Measurements from ENCODE around the gene SLC38A10.

Gene SLC38A10

GRCh38 chr17:81206166-81206565 lies 88.9 kb downstream of the SLC38A10 start:
- no peak overlapping the region for H3K4me3 Mint-ChIP-seq
- no peaks in the 10 kb centered on the region for H3K27me3 Mint-ChIP-seq
- H3K36me3 Mint-ChIP-seq (ENCODE audit: low read depth), result no peaks in the 10 kb centered on the region
- no peak overlapping the region for H3K27ac Mint-ChIP-seq
- H3K9me3 Mint-ChIP-seq, result no peaks in the 10 kb centered on the region
- no peaks in the 10 kb centered on the region for H3K4me1 Mint-ChIP-seq (ENCODE audit: low read depth)

GRCh38 chr17:81204578-81204977 lies 90.5 kb downstream of the SLC38A10 start:
- H3K4me3 Mint-ChIP-seq, result no peak overlapping the region
- no peaks in the 10 kb centered on the region for H3K36me3 Mint-ChIP-seq (ENCODE audit: low read depth)
- no peaks in the 10 kb centered on the region for H3K4me1 Mint-ChIP-seq (ENCODE audit: low read depth)
- H3K9me3 Mint-ChIP-seq, result no peaks in the 10 kb centered on the region
- H3K27ac Mint-ChIP-seq, result no peak overlapping the region
- H3K27me3 Mint-ChIP-seq, result no peaks in the 10 kb centered on the region

- H3K27ac Mint-ChIP-seq, result no peak overlapping the region
- H3K4me1 Mint-ChIP-seq (ENCODE audit: low read depth), result no peaks in the 10 kb centered on the region
- no peaks in the 10 kb centered on the region for H3K36me3 Mint-ChIP-seq (ENCODE audit: low read depth)
- no peaks in the 10 kb centered on the region for H3K27me3 Mint-ChIP-seq
- no peaks in the 10 kb centered on the region for H3K9me3 Mint-ChIP-seq
- no peak overlapping the region for H3K4me3 Mint-ChIP-seq
Observed at GRCh38 chr17:81203136-81203535, 92.0 kb downstream of the SLC38A10 start.

GRCh38 chr17:81202318-81202717 lies 92.8 kb downstream of the SLC38A10 start:
- H3K27me3 Mint-ChIP-seq, result no peaks in the 10 kb centered on the region
- H3K27ac Mint-ChIP-seq, result no peak overlapping the region
- no peak overlapping the region for H3K4me3 Mint-ChIP-seq
- no peaks in the 10 kb centered on the region for H3K9me3 Mint-ChIP-seq
- H3K36me3 Mint-ChIP-seq (ENCODE audit: low read depth), result no peaks in the 10 kb centered on the region
- no peaks in the 10 kb centered on the region for H3K4me1 Mint-ChIP-seq (ENCODE audit: low read depth)

GRCh38 chr17:81200695-81201580 lies 94.2 kb downstream of the SLC38A10 start:
- H3K9me3 Mint-ChIP-seq, result no peaks in the 10 kb centered on the region
- H3K4me1 Mint-ChIP-seq (ENCODE audit: low read depth), result no peaks in the 10 kb centered on the region
- H3K27ac Mint-ChIP-seq, result no peak overlapping the region
- H3K36me3 Mint-ChIP-seq (ENCODE audit: low read depth), result no peaks in the 10 kb centered on the region
- no peaks in the 10 kb centered on the region for H3K27me3 Mint-ChIP-seq
- no peak overlapping the region for H3K4me3 Mint-ChIP-seq

- H3K4me3 Mint-ChIP-seq, result no peak overlapping the region
- no peaks in the 10 kb centered on the region for H3K4me1 Mint-ChIP-seq (ENCODE audit: low read depth)
- H3K9me3 Mint-ChIP-seq, result no peaks in the 10 kb centered on the region
- no peaks in the 10 kb centered on the region for H3K36me3 Mint-ChIP-seq (ENCODE audit: low read depth)
- no peak overlapping the region for H3K27ac Mint-ChIP-seq
- no peaks in the 10 kb centered on the region for H3K27me3 Mint-ChIP-seq
Observed at GRCh38 chr17:81200201-81200600, 94.9 kb downstream of the SLC38A10 start.

GRCh38 chr17:81199482-81199830 lies 95.7 kb downstream of the SLC38A10 start:
- Mint-ChIP-seq H3K27ac (no peak overlapping the region), H3K9me3 (no peaks in the 10 kb centered on the region), H3K4me3 (no peak overlapping the region), H3K36me3 (ENCODE audit: low read depth) (no peaks in the 10 kb centered on the region), H3K4me1 (ENCODE audit: low read depth) (no peaks in the 10 kb centered on the region), H3K27me3 (no peaks in the 10 kb centered on the region)

GRCh38 chr17:81198826-81199481 lies 96.2 kb downstream of the SLC38A10 start:
- Mint-ChIP-seq H3K4me3 (no peak overlapping the region), H3K27me3 (no peaks in the 10 kb centered on the region), H3K36me3 (ENCODE audit: low read depth) (no peaks in the 10 kb centered on the region), H3K4me1 (ENCODE audit: low read depth) (no peaks in the 10 kb centered on the region), H3K9me3 (no peaks in the 10 kb centered on the region), H3K27ac (no peak overlapping the region)

GRCh38 chr17:81197831-81198490 lies 97.1 kb downstream of the SLC38A10 start:
- Mint-ChIP-seq H3K27ac (no peak overlapping the region), H3K9me3 (no peaks in the 10 kb centered on the region), H3K4me1 (ENCODE audit: low read depth) (no peaks in the 10 kb centered on the region), H3K4me3 (no peak overlapping the region), H3K27me3 (no peaks in the 10 kb centered on the region), H3K36me3 (ENCODE audit: low read depth) (no peaks in the 10 kb centered on the region)

- Mint-ChIP-seq H3K9me3 (no peaks in the 10 kb centered on the region), H3K27me3 (no peaks in the 10 kb centered on the region), H3K27ac (no peak overlapping the region), H3K36me3 (ENCODE audit: low read depth) (no peaks in the 10 kb centered on the region), H3K4me1 (ENCODE audit: low read depth) (no peaks in the 10 kb centered on the region), H3K4me3 (no peak overlapping the region)
Observed at GRCh38 chr17:81197409-81197795, 97.7 kb downstream of the SLC38A10 start.

- no peak overlapping the region for H3K27ac Mint-ChIP-seq
- no peaks in the 10 kb centered on the region for H3K36me3 Mint-ChIP-seq (ENCODE audit: low read depth)
- no peaks in the 10 kb centered on the region for H3K27me3 Mint-ChIP-seq
- no peak overlapping the region for H3K4me3 Mint-ChIP-seq
- H3K9me3 Mint-ChIP-seq, result no peaks in the 10 kb centered on the region
- H3K4me1 Mint-ChIP-seq (ENCODE audit: low read depth), result no peaks in the 10 kb centered on the region
Observed at GRCh38 chr17:81196505-81197408, 98.3 kb downstream of the SLC38A10 start.

- no peak overlapping the region for H3K27ac Mint-ChIP-seq
- H3K9me3 Mint-ChIP-seq, result no peaks in the 10 kb centered on the region
- no peak overlapping the region for H3K4me3 Mint-ChIP-seq
- no peaks in the 10 kb centered on the region for H3K36me3 Mint-ChIP-seq (ENCODE audit: low read depth)
- H3K27me3 Mint-ChIP-seq, result no peaks in the 10 kb centered on the region
- no peaks in the 10 kb centered on the region for H3K4me1 Mint-ChIP-seq (ENCODE audit: low read depth)
Observed at GRCh38 chr17:81195941-81196495, 99.1 kb downstream of the SLC38A10 start.
